SK-N-MC (cell line): ENCODE measurements around the gene TRMT61B.

ENCODE experiments used
- EZH2 ChIP-seq: fragments of 200-600 bp; sonication (generic); IDR thresholded peaks from one replicate; pipeline ENCODE4 v1.6.1; 2017; ENCODE audit warnings: antibody characterized with exemption
- FOXP2 ChIP-seq: optimal IDR thresholded peaks from 2 replicates; pipeline ENCODE3; 2011; ENCODE audit warnings: mild to moderate bottlenecking, moderate library complexity; ENCODE audit not compliant: insufficient read depth; ENCODE audit errors: extremely low read length, control extremely low read depth

GRCh38 chr2:28906821-28907220 is 36.7 kb upstream of the TRMT61B start:
- no peak for TF ChIP-seq FOXP2
- no peak for TF ChIP-seq EZH2
